Neural cell (in vitro differentiated cells): Measurements from ENCODE around the gene ZNF467.

ENCODE experiments used
- CTCF ChIP-seq: fragments of 450-650 bp; IDR thresholded peaks from 2 replicates; pipeline ENCODE4 v1.5.1; 2014; ENCODE audit warnings: antibody characterized with exemption, mild to moderate bottlenecking, moderate library complexity; ENCODE audit not compliant: poor library complexity, severe bottlenecking
- EZH2 ChIP-seq: fragments of 200-600, 300-800 bp; shearing (Covaris generic), sonication (generic); IDR thresholded peaks from 2 replicates; pipeline ENCODE4 v1.6.1; 2014; ENCODE audit warnings: antibody characterized with exemption, low read length, borderline replicate concordance, mild to moderate bottlenecking; ENCODE audit not compliant: insufficient read depth, poor library complexity, severe bottlenecking
- POLR2AphosphoS5 ChIP-seq: IDR thresholded peaks from 2 replicates; pipeline ENCODE4 v1.6.1; 2012
- RAD21 ChIP-seq: fragments of 450-650 bp; conservative IDR thresholded peaks from 2 replicates; pipeline ENCODE4 v1.6.1; 2014; ENCODE audit warnings: antibody characterized with exemption, mild to moderate bottlenecking, moderate library complexity

- TF ChIP-seq POLR2AphosphoS5 (no peak), EZH2 (no peak), CTCF (no peak), RAD21 (no peak)
These were observed 7.8 kb downstream of the ZNF467 start for GRCh38 chr7:149765399-149766121.
